Trophoblast cell (in vitro differentiated cells and primary cell): Measurements from ENCODE around the gene CWC22.
A peak's percentile ranks its signal among the peaks of the same experiment; 100 is the strongest.
"Not testable (repeated sequence)": the region's sequence is repeated elsewhere in the genome, so short reads cannot be mapped to it uniquely, and the experiment has no call there.

ENCODE experiments used
- DNase-seq, 2 donors: peaks; one replicate each; pipeline ENCODE4 v3.0.0-alpha.2; 2016
- H2AFZ ChIP-seq: 2 replicates; pipeline ENCODE4 v1.6.1; 2013; ENCODE audit warnings: low read length, moderate library complexity, mild to moderate bottlenecking; ENCODE audit not compliant: insufficient read depth, poor library complexity
- H2AK5ac ChIP-seq: 2 replicates; pipeline ENCODE4 v1.6.1; 2013; ENCODE audit warnings: mild to moderate bottlenecking, low read length
- H2BK120ac ChIP-seq: 2 replicates; pipeline ENCODE4 v1.6.1; 2013; ENCODE audit warnings: low read length, mild to moderate bottlenecking, moderate library complexity; ENCODE audit not compliant: insufficient read depth, poor library complexity
- H2BK12ac ChIP-seq: 2 replicates; pipeline ENCODE4 v1.6.1; 2013; ENCODE audit warnings: mild to moderate bottlenecking, low read length, moderate library complexity
- H2BK5ac ChIP-seq: 2 replicates; pipeline ENCODE4 v1.6.1; 2013; ENCODE audit warnings: low read length, low read depth, moderate library complexity, mild to moderate bottlenecking; ENCODE audit not compliant: poor library complexity
- H3K14ac ChIP-seq: 2 replicates; pipeline ENCODE4 v1.6.1; 2013; ENCODE audit warnings: mild to moderate bottlenecking, low read length
- H3K18ac ChIP-seq: 2 replicates; pipeline ENCODE4 v1.6.1; 2013; ENCODE audit warnings: mild to moderate bottlenecking, low read length
- H3K23ac ChIP-seq: 2 replicates; pipeline ENCODE4 v1.6.1; 2013; ENCODE audit warnings: low read length
- H3K27ac ChIP-seq: 2 replicates; pipeline ENCODE4 v1.5.1; 2013; ENCODE audit warnings: low read depth, mild to moderate bottlenecking, inconsistent platforms, low read length, moderate library complexity
- H3K27me3 ChIP-seq: 2 replicates; pipeline ENCODE4 v1.6.1; 2013; ENCODE audit warnings: inconsistent platforms, mild to moderate bottlenecking, low read length, moderate library complexity; ENCODE audit not compliant: insufficient read depth
- H3K36me3 ChIP-seq, 2 experiments: 1 replicate in 1 of 2; 2 replicates in 1 of 2; pipeline ENCODE4 v1.6.1; 2013; ENCODE audit warnings: low read length in 2 of 2, mild to moderate bottlenecking in 2 of 2, moderate library complexity in 1 of 2; ENCODE audit not compliant: insufficient read depth in 2 of 2, control insufficient read depth in 1 of 2
- H3K4ac ChIP-seq: 2 replicates; pipeline ENCODE4 v1.6.1; 2013; ENCODE audit warnings: low read depth, mild to moderate bottlenecking, low read length, moderate library complexity
- H3K4me1 ChIP-seq, 2 experiments: 1 replicate in 1 of 2; 2 replicates in 1 of 2; pipeline ENCODE4 v1.6.1; 2013; ENCODE audit warnings: low read length in 2 of 2, mild to moderate bottlenecking in 2 of 2, moderate library complexity in 1 of 2; ENCODE audit not compliant: insufficient read depth in 2 of 2, control insufficient read depth in 1 of 2
- H3K4me2 ChIP-seq: 2 replicates; pipeline ENCODE4 v1.6.1; 2013; ENCODE audit warnings: inconsistent platforms, mild to moderate bottlenecking, low read length, moderate library complexity
- H3K4me3 ChIP-seq: 2 replicates; pipeline ENCODE4 v1.5.1; 2013; ENCODE audit warnings: mild to moderate bottlenecking, low read depth, low read length, inconsistent platforms
- H3K79me1 ChIP-seq: one replicate; pipeline ENCODE4 v1.6.1; 2013; ENCODE audit warnings: low read length
- H3K79me2 ChIP-seq: 2 replicates; pipeline ENCODE4 v1.6.1; 2013; ENCODE audit warnings: low read length, mild to moderate bottlenecking; ENCODE audit not compliant: control insufficient read depth, insufficient read depth, poor library complexity
- H3K9ac ChIP-seq: 2 replicates; pipeline ENCODE4 v1.6.1; 2013; ENCODE audit warnings: mild to moderate bottlenecking, low read length
- H3K9me3 ChIP-seq: 2 replicates; pipeline ENCODE4 v1.6.1; 2013; ENCODE audit warnings: low read depth, mild to moderate bottlenecking, control low read depth, inconsistent platforms, low read length; ENCODE audit not compliant: insufficient read depth
- H4K12ac ChIP-seq: 2 replicates; pipeline ENCODE4 v1.6.1; 2013; ENCODE audit warnings: low read depth, mild to moderate bottlenecking, low read length, moderate library complexity
- H4K8ac ChIP-seq: 2 replicates; pipeline ENCODE4 v1.6.1; 2013; ENCODE audit warnings: low read depth, mild to moderate bottlenecking, low read length, moderate library complexity
- H4K91ac ChIP-seq: one replicate; pipeline ENCODE4 v1.6.1; 2013; ENCODE audit warnings: low read depth, mild to moderate bottlenecking, low read length, moderate library complexity
- WGBS: extraction: QIAGEN DNeasy Blood & Tissue Kit; methylation state at CpG from one replicate; pipeline ENCODE4 v1.1.7; 2013; ENCODE audit warnings: missing lambda C conversion rate; ENCODE audit not compliant: insufficient read length, insufficient coverage; ENCODE audit errors: extremely low coverage; 5-methylcytosine and 5-hydroxymethylcytosine counted together

CWC22 gene

DNA sequence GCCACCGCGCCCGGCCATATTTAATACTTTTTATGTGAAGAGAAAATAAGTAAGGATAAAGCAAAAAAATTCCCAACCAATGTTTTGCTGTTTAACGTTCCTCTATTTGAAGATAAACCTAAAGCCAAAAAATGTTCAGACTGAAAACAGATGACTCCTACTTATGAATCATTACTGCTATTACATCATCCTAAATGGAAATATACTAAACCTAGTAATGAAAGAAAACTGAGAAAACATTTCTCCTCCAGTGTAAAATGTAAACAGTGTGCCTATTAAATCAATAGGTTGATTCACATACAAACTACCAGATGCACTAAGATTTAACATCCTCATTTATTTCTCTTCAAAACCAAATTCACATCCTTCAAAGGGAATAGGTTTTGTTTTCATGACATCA, 43.5 kb downstream of the CWC22 start:
- no peaks in the 10 kb centered on the region for H3K79me2 ChIP-seq
- H2BK120ac ChIP-seq: no peak overlapping the region
- no peak overlapping the region for H3K4ac ChIP-seq
- H3K36me3 ChIP-seq: no peaks in the 10 kb centered on the region
- no peaks in the 10 kb centered on the region for H3K4me1 ChIP-seq
- no peak overlapping the region for H2AFZ ChIP-seq
- H3K23ac ChIP-seq: no peak overlapping the region
- H3K9ac ChIP-seq: no peak overlapping the region
- H3K18ac ChIP-seq: no peak overlapping the region
- H3K27ac ChIP-seq: no peak overlapping the region
- H3K14ac ChIP-seq: no peak overlapping the region
- no peaks in the 10 kb centered on the region for H3K9me3 ChIP-seq
- no peak overlapping the region for H4K91ac ChIP-seq
- no peak overlapping the region for H2BK5ac ChIP-seq
- no peaks in the 10 kb centered on the region for H3K27me3 ChIP-seq
- H3K4me2 ChIP-seq: no peak overlapping the region
- no peak overlapping the region for H2BK12ac ChIP-seq
- H4K8ac ChIP-seq: no peak overlapping the region
- DNase-seq: peak in 1 of 2 donors; percentile 37
- H2AK5ac ChIP-seq: no peak overlapping the region
- H4K12ac ChIP-seq: no peak overlapping the region
- H3K79me1 ChIP-seq: no peaks in the 10 kb centered on the region
- no peak overlapping the region for H3K4me3 ChIP-seq
- no CpG with 5 or more reads among the region's 4 CpGs for WGBS

DNA sequence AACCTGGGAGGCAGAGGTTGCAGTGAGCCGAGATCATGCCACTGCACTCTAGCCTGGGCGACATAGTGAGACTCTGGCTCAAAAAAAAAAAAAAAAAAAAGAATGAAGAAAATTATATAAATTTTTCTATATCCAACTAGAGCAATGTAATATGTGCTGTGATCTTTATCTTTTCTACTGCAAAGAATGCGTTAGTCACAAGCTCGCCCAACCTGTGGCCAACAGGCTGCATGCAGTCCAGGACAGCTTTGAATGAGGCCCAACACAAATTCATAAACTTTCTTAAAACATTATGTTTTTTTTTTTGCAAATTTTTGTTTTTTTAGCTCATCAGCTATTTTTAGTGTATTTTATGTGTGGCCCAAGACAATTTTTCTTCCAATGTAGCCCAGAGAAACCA, 48.8 kb downstream of the CWC22 start:
- peak; percentile 40 to 70 for DNase-seq
- H4K8ac ChIP-seq, H3K79me1 ChIP-seq, H4K12ac ChIP-seq, H2BK120ac ChIP-seq, H3K27ac ChIP-seq, H3K36me3 ChIP-seq, H2AFZ ChIP-seq, H3K18ac ChIP-seq, H2AK5ac ChIP-seq, H3K79me2 ChIP-seq, H3K23ac ChIP-seq, H4K91ac ChIP-seq, H3K4me1 ChIP-seq, H3K14ac ChIP-seq, H3K9ac ChIP-seq, H3K4me3 ChIP-seq, H2BK12ac ChIP-seq, H3K27me3 ChIP-seq, H3K4me2 ChIP-seq, H2BK5ac ChIP-seq, H3K9me3 ChIP-seq, H3K4ac ChIP-seq: not testable (repeated sequence)
- no CpG with 5 or more reads among the region's 4 CpGs for WGBS

DNA sequence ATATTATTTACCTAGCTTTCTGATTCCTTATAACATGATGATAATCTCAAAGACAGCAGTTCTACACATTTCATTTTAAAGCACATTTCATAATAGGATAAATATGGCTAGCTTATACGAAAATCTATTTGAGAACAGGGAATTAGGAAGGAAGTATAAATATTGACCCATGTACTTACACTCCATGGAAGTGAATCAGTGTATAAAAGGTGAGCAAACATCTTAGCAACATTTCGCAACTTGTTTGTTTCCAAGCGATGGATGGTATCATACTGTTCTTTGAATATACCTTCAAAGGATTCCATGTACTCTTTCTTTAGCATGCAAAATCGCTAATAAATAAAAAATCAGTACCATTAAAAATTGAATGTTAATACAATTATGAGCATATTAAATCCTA, 53.1 kb downstream of the CWC22 start:
- no peak for DNase-seq
- no CpG with 5 or more reads among the region's 4 CpGs for WGBS

DNA sequence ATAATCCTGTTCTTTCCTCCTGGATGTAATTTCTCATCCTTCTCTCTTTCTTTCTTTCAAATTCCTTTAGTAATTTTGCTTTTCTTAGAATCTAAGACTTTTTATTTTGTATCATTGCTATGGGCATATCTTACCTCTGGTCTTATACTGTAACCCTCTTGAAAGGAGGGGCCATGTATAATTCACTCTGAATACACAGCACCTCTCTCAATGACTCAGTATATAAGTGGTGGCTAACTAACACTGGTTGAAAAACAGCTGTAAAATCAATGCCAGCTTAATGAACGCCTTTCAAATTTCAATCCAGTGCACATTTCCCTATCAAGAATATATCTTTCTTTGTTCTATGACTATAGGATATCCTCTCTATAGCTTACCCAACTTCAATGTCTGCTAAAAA, 53.7 kb downstream of the CWC22 start:
- Histone ChIP-seq H3K27me3 (no peaks in the 10 kb centered on the region), H3K79me1 (no peaks in the 10 kb centered on the region), H3K23ac (no peak overlapping the region), H3K14ac (no peak overlapping the region), H2AFZ (no peak overlapping the region), H2AK5ac (no peak overlapping the region), H3K27ac (no peak overlapping the region), H3K9me3 (no peaks in the 10 kb centered on the region), H3K36me3 (peaks cover 3 to 8% of the 10 kb centered on the region in 2 experiments), H2BK5ac (no peak overlapping the region), H2BK120ac (no peak overlapping the region), H3K4me2 (no peak overlapping the region), H3K18ac (no peak overlapping the region), H3K4me3 (no peak overlapping the region), H3K79me2 (no peaks in the 10 kb centered on the region), H3K4ac (no peak overlapping the region), H3K4me1 (no peaks in the 10 kb centered on the region), H3K9ac (no peak overlapping the region), H4K91ac (no peak overlapping the region), H4K12ac (no peak overlapping the region), H2BK12ac (no peak overlapping the region), H4K8ac (no peak overlapping the region)
- no CpG with 5 or more reads among the region's 1 CpG for WGBS
- DNase-seq: no peak

More for the DNA sequence above, 53.1 kb downstream of the CWC22 start:
- no peak overlapping the region for H3K14ac ChIP-seq
- no peaks in the 10 kb centered on the region for H3K4me1 ChIP-seq
- no peaks in the 10 kb centered on the region for H3K79me2 ChIP-seq
- no peak overlapping the region for H4K91ac ChIP-seq
- no peaks in the 10 kb centered on the region for H3K27me3 ChIP-seq
- H3K18ac ChIP-seq: no peak overlapping the region
- H3K36me3 ChIP-seq: peaks cover 3 to 7% of the 10 kb centered on the region in 2 experiments
- H2AK5ac ChIP-seq: no peak overlapping the region
- no peak overlapping the region for H2BK12ac ChIP-seq
- no peak overlapping the region for H3K9ac ChIP-seq
- no peak overlapping the region for H2BK5ac ChIP-seq
- no peak overlapping the region for H3K27ac ChIP-seq
- no peak overlapping the region for H3K4ac ChIP-seq
- no peak overlapping the region for H3K4me3 ChIP-seq
- H3K23ac ChIP-seq: no peak overlapping the region
- H3K79me1 ChIP-seq: no peaks in the 10 kb centered on the region
- H3K9me3 ChIP-seq: no peaks in the 10 kb centered on the region
- no peak overlapping the region for H2BK120ac ChIP-seq
- no peak overlapping the region for H4K8ac ChIP-seq
- H3K4me2 ChIP-seq: no peak overlapping the region
- H2AFZ ChIP-seq: no peak overlapping the region
- H4K12ac ChIP-seq: no peak overlapping the region
